ENCODE data around the gene CNOT4. TPM values are rescaled to one million over a fixed set of nuclear protein-coding genes. Genes with fewer than 3 reads are reported as not detected.

Gene CNOT4
- total and polyA plus RNA-seq, 2 of the 8 experiments (the other 6 are each of a cell fraction or from before 2014, with no cell fraction given), result 10.9 to 25.8 TPM

- Histone ChIP-seq H3K79me1 (ENCODE audit: low read depth, low read length) (no peaks in the 10 kb centered on the region), H3K9me3 (ENCODE audit: insufficient read depth in 2 of 2, low read depth in 1 of 2, low read length in 1 of 2) (no peaks in the 10 kb centered on the region), H3K27ac (ENCODE audit: low read depth, low read length) (no peak overlapping the region), H3K14ac (ENCODE audit: insufficient read length) (no peak overlapping the region), H3K23ac (ENCODE audit: insufficient read length) (no peak overlapping the region), H2BK15ac (ENCODE audit: low read length) (no peak overlapping the region), H2BK5ac (ENCODE audit: low read depth, low read length) (no peak overlapping the region), H2AFZ (ENCODE audit: low read length) (0 out of 2 replicates have a peak overlapping the region, but pooled peaks have one; percentile 48), H3K56ac (replicated peaks; ENCODE audit: insufficient read length, low read depth, low read length) (no peak overlapping the region), H3K27me3 (replicated peaks in 1 of 4; ENCODE audit: control insufficient read depth in 3 of 4, extremely low read depth in 1 of 4, insufficient read depth in 3 of 4, low read length in 3 of 4) (no peaks in the 10 kb centered on the region), H3K36me3 (ENCODE audit: control insufficient read depth in 2 of 4, insufficient read depth in 4 of 4, low read length in 3 of 4) (no peaks in the 10 kb centered on the region), H3K79me2 (ENCODE audit: control insufficient read depth in 1 of 2, insufficient read depth in 2 of 2, low read length in 2 of 2) (no peaks in the 10 kb centered on the region), H3K4me3 (ENCODE audit: extremely low read depth in 1 of 4, insufficient read depth in 2 of 4, low read depth in 3 of 4, low read length in 4 of 4) (no peak overlapping the region), H2BK12ac (ENCODE audit: low read depth, low read length) (no peak overlapping the region), H2AK5ac (ENCODE audit: low read depth, low read length) (no peak overlapping the region), H3K4me2 (ENCODE audit: insufficient read depth in 1 of 2, low read depth in 2 of 2, low read length in 2 of 2) (no peak overlapping the region), H3K4me1 (replicated peaks in 1 of 4; ENCODE audit: control insufficient read depth in 3 of 4, insufficient read depth in 4 of 4, low read length in 3 of 4) (no peaks in the 10 kb centered on the region; a peak in 1 of 7 replicates), H4K5ac (ENCODE audit: insufficient read length, low read depth, low read length) (no peak overlapping the region), H2BK120ac (replicated peaks; ENCODE audit: low read depth, low read length) (no peak overlapping the region), H3K4ac (replicated peaks; ENCODE audit: insufficient read length, low read depth, low read length) (no peak overlapping the region), H2BK20ac (ENCODE audit: low read length) (no peak overlapping the region), H3K18ac (ENCODE audit: extremely low read depth, low read length) (no peak overlapping the region), H4K91ac (replicated peaks; ENCODE audit: insufficient read length, low read length) (no peak overlapping the region), H3K23me2 (ENCODE audit: low read depth, low read length) (no peaks in the 10 kb centered on the region), H4K20me1 (replicated peaks in 1 of 2; ENCODE audit: control insufficient read depth in 1 of 2, insufficient read depth in 2 of 2, low read length in 2 of 2) (no peaks in the 10 kb centered on the region), H4K8ac (ENCODE audit: extremely low read depth, insufficient read depth, low read length) (no peak overlapping the region), H3K9ac (replicated peaks in 1 of 4; ENCODE audit: extremely low read depth in 1 of 4, low read depth in 3 of 4, low read length in 3 of 4) (no peak overlapping the region)
- DNase-seq (ENCODE audit: low read depth in 1 of 2, low spot score in 2 of 2), result no peak
- POLR2A ChIA-PET (ENCODE audit: partially characterized antibody), result interaction anchor here (0.6 to 0.9 kb wide), 2 partner anchors 8 to 109 kb away, joined by 3 to 4 read pairs; no protein-coding TSS in a partner anchor
- CTCF ChIA-PET (ENCODE audit: partially characterized antibody), result interaction anchor here (0.6 kb wide), 1 partner anchor 302 kb away, joined by 3 read pairs; no protein-coding TSS in a partner anchor
- no peak for FAIRE-seq
- no peak for TF ChIP-seq ZNF274 (IDR thresholded peaks at IDR 0.05; ENCODE audit: borderline replicate concordance, extremely low read depth, low read length)
- TF ChIP-seq SRF (IDR thresholded peaks at IDR 0.05; ENCODE audit: low read depth, low read length), result no peak
- no peak for TF ChIP-seq GTF2F1 (IDR thresholded peaks at IDR 0.05; ENCODE audit: borderline replicate concordance, low read depth, low read length)
- no peak for TF ChIP-seq NRF1 (IDR thresholded peaks at IDR 0.05; ENCODE audit: low read depth, low read length)
- TF ChIP-seq SP4 (IDR thresholded peaks at IDR 0.05; ENCODE audit: low read length), result no peak
- no peak for TF ChIP-seq SIX5 (IDR thresholded peaks at IDR 0.05; ENCODE audit: low read depth, low read length)
- no peak for TF ChIP-seq USF2 (IDR thresholded peaks at IDR 0.05; ENCODE audit: low read length)
- TF ChIP-seq KDM5A (IDR thresholded peaks at IDR 0.05; ENCODE audit: low read length), result no peak
- TF ChIP-seq E2F6 (IDR thresholded peaks at IDR 0.05), result no peak
- no peak for TF ChIP-seq SP1 (IDR thresholded peaks at IDR 0.05; ENCODE audit: low read depth, low read length)
- no peak for TF ChIP-seq CHD1 (IDR thresholded peaks at IDR 0.05; ENCODE audit: low read depth, low read length)
- no peak for TF ChIP-seq CREB1 (IDR thresholded peaks at IDR 0.05)
- TF ChIP-seq TBP (IDR thresholded peaks at IDR 0.05; ENCODE audit: low read depth, low read length), result no peak
- no peak for TF ChIP-seq CBX5 (IDR thresholded peaks at IDR 0.05; ENCODE audit: low read depth, low read length)
- TF ChIP-seq ATF3 (IDR thresholded peaks at IDR 0.05; ENCODE audit: insufficient read depth, low read depth, low read length), result no peak
Observed at GRCh38 chr7:135537905-135538304, 28.0 kb upstream of the CNOT4 start.
